Psoas muscle (tissue), 8 donors: ENCODE data around the gene KREMEN2. TPM values are rescaled to one million over a fixed set of nuclear protein-coding genes. Genes with fewer than 3 reads are reported as not detected.

ENCODE experiments used
- ATAC-seq, 4 donors: fragments of 200-7000 bp; cut with Tn5 transposase; one replicate each; pipeline ENCODE4 v1.9.1; 2020; ENCODE audit warnings: moderate library complexity in 3 of 4, mild to moderate bottlenecking in 2 of 4
- DNase-seq, 2 donors: peaks; one replicate each; pipeline ENCODE4 v3.0.0-alpha.2; 2020
- H3K27ac ChIP-seq: fragments of 200-600 bp; one replicate; pipeline ENCODE4 v1.8.0; 2022
- H3K27me3 ChIP-seq, 3 donors: fragments of 200-600 bp in 1 of 3; one replicate each; pipeline versions ENCODE4 v1.6.1 to v1.8.0; 2013 to 2022; ENCODE audit warnings: low read length in 2 of 3, mild to moderate bottlenecking in 2 of 3, moderate library complexity in 1 of 3; ENCODE audit not compliant: insufficient read depth in 3 of 3
- H3K36me3 ChIP-seq, 2 donors: fragments of 200-600 bp in 1 of 2; one replicate each; pipeline versions ENCODE4 v1.6.1 to v1.8.0; 2013 to 2022; ENCODE audit warnings: low read depth in 1 of 2, mild to moderate bottlenecking in 1 of 2, moderate library complexity in 1 of 2; ENCODE audit not compliant: insufficient read depth in 1 of 2
- H3K4me1 ChIP-seq: fragments of 200-600 bp; one replicate; pipeline ENCODE4 v1.8.0; 2022
- H3K4me3 ChIP-seq: fragments of 200-600 bp; one replicate; pipeline ENCODE4 v1.8.0; 2022; ENCODE audit warnings: mild to moderate bottlenecking
- H3K9me3 ChIP-seq: fragments of 200-600 bp; one replicate; pipeline ENCODE4 v1.8.0; 2022
- CTCF ChIP-seq: fragments of 200-600 bp; IDR thresholded peaks from one replicate; pipeline ENCODE4 v1.8.0; 2022; ENCODE audit warnings: antibody characterized with exemption
- WGBS, 3 donors: extraction: QIAGEN DNeasy Blood & Tissue Kit; methylation state at CpG; one replicate each; pipeline versions ENCODE4 v1.1.6 to v1.1.7; 2013; 5-methylcytosine and 5-hydroxymethylcytosine counted together
- intact Hi-C, 2 donors: fragments of 100-400 bp; cut with DNase I; formaldehyde crosslinking; loops; one replicate each; pipeline versions ENCODE4 v1.11.0 to v1.14.2; 2022
- polyA plus RNA-seq, 3 donors: library from polyadenylated mRNA; stranded (reverse); fragments of 200-250 nt; gene quantifications; one replicate each; pipeline ENCODE4 v1.2.3, GENCODE V29; 2013
- total RNA-seq, 4 donors: library from RNA; stranded (reverse); fragmentation: NEBNext Ultra II Directional in 2 of 4; extraction: Animal tissue kit (Norgen Biotek cat#: 25700) in 2 of 4; gene quantifications; one replicate each; pipeline versions ENCODE4 v1.2.1 to v1.2.4, GENCODE V29; 2021 to 2023
- donor health status: healthy with polysubstance abuse.
- donor health status: DM: no; HTN: no; CAD: no; lungs with moderate emphysema.
- donor health status: Bipolar disorder and iron deficiency.
- donor health status: healthy.
- donor health status: DM: yes; HTN: yes; CAD: no.
- donor health status: DM: no; HTN: no; CAD: no.
- donor health status: DM: no; HTN: no; CAD: no.
- donor health status: DM: yes; HTN: yes; CAD: no.

KREMEN2 gene
- total and polyA plus RNA-seq, 7 donors, result 0.01 to 0.04 TPM; not detected in 5

GRCh38 chr16:3014971-3015370, 50.9 kb downstream of the KREMEN2 start:
- Histone ChIP-seq H3K27me3 (peaks cover 0 to 55% (median 17%) of the 10 kb centered on the region in 3 donors), H3K4me1 (peaks cover 11% of the 10 kb centered on the region), H3K9me3 (no peaks in the 10 kb centered on the region), H3K36me3 (no peaks in the 10 kb centered on the region), H3K4me3 (no peak overlapping the region), H3K27ac (no peak overlapping the region)
- 83 to 89% (median 85%) methylated on average over 6 of the region's 6 CpGs for WGBS, 3 donors
- no peak for TF ChIP-seq CTCF
- ATAC-seq, result no peak
- intact Hi-C loops, result no loop called here
- DNase-seq, result no peak

- ATAC-seq (no peak), DNase-seq (no peak)
- Histone ChIP-seq H3K27me3 (peaks cover 0 to 49% (median 14%) of the 10 kb centered on the region in 3 donors), H3K4me3 (no peak overlapping the region), H3K4me1 (peaks cover 11% of the 10 kb centered on the region), H3K27ac (no peak overlapping the region), H3K36me3 (no peaks in the 10 kb centered on the region), H3K9me3 (no peaks in the 10 kb centered on the region)
- TF ChIP-seq CTCF, result no peak
- intact Hi-C loops, result no loop called here
- 82 to 89% (median 86%) methylated on average over 13 of the region's 13 CpGs for whole genome bisulfite sequencing, 3 donors
Observed at GRCh38 chr16:3015865-3016521, 51.9 kb downstream of the KREMEN2 start.

GRCh38 chr16:3017344-3017743, 53.3 kb downstream of the KREMEN2 start:
- intact Hi-C loops, result no loop called here
- WGBS, 3 donors, result 46 to 57% (median 56%) methylated on average over 20 of the region's 20 CpGs
- H3K27ac ChIP-seq, result no peak overlapping the region
- no peaks in the 10 kb centered on the region for H3K36me3 ChIP-seq
- TF ChIP-seq CTCF, result no peak
- H3K27me3 ChIP-seq, result peaks cover 0 to 40% (median 9%) of the 10 kb centered on the region in 3 donors
- DNase-seq (no peak), ATAC-seq (no peak)
- H3K4me3 ChIP-seq, result no peak overlapping the region
- no peaks in the 10 kb centered on the region for H3K9me3 ChIP-seq
- H3K4me1 ChIP-seq, result peaks cover 11% of the 10 kb centered on the region

Other genes starting within 250 kb of the KREMEN2 start
- gene PRSS27, start 244.1 kb upstream of the KREMEN2 start, total RNA-seq, result under 1 TPM in 2 of 4 donors, not detected in 2; 0.22 to 0.34 TPM
- under 1 TPM; 0.07 to 0.20 (median 0.08) TPM for gene PRSS27, start 244.1 kb upstream of the KREMEN2 start, polyA plus RNA-seq
- 100 to 1,000 TPM; 277 to 413 (median 316) TPM for gene SRRM2, start 211.6 kb upstream of the KREMEN2 start, total RNA-seq
- 100 to 1,000 TPM; 183 to 226 (median 216) TPM for gene SRRM2, start 211.6 kb upstream of the KREMEN2 start, polyA plus RNA-seq
- gene ELOB, start 187.0 kb upstream of the KREMEN2 start, total RNA-seq, result 100 to 1,000 TPM; 226 to 317 (median 296) TPM
- 100 to 1,000 TPM; 344 to 660 (median 388) TPM for gene ELOB, start 187.0 kb upstream of the KREMEN2 start, polyA plus RNA-seq
- not detected for gene PRSS33, start 176.7 kb upstream of the KREMEN2 start, total RNA-seq
- gene PRSS33, start 176.7 kb upstream of the KREMEN2 start, polyA plus RNA-seq, result not detected
- gene PRSS41, start 165.8 kb upstream of the KREMEN2 start, total RNA-seq, result not detected
- not detected for gene PRSS41, start 165.8 kb upstream of the KREMEN2 start, polyA plus RNA-seq
- gene PRSS21, start 147.0 kb upstream of the KREMEN2 start, total RNA-seq, result not detected
- under 1 TPM; 0.05 to 0.20 (median 0.10) TPM for gene PRSS21, start 147.0 kb upstream of the KREMEN2 start, polyA plus RNA-seq
- not detected for gene ZG16B, start 134.0 kb upstream of the KREMEN2 start, total RNA-seq
- under 1 TPM in 1 of 3 donors, not detected in 2; 0.62 TPM for gene ZG16B, start 134.0 kb upstream of the KREMEN2 start, polyA plus RNA-seq
- gene PRSS22, start 106.1 kb upstream of the KREMEN2 start, total RNA-seq, result under 1 TPM in 1 of 4 donors, not detected in 3; 0.20 TPM
- under 1 TPM in 2 of 3 donors, not detected in 1; 0.07 to 0.13 TPM for gene PRSS22, start 106.1 kb upstream of the KREMEN2 start, polyA plus RNA-seq
- 10 to 100 TPM; 14.1 to 15.7 (median 15.4) TPM for gene FLYWCH2, start 81.1 kb upstream of the KREMEN2 start, total RNA-seq
- gene FLYWCH2, start 81.1 kb upstream of the KREMEN2 start, polyA plus RNA-seq, result 10 to 100 TPM; 26.5 to 39.4 (median 35.5) TPM
- 10 to 100 TPM; 33.0 to 55.5 (median 40.3) TPM for gene FLYWCH1, start 52.3 kb upstream of the KREMEN2 start, total RNA-seq
- 10 to 100 TPM; 21.2 to 65.2 (median 24.7) TPM for gene FLYWCH1, start 52.3 kb upstream of the KREMEN2 start, polyA plus RNA-seq
- 10 to 100 TPM in 1 of 4 donors, 1 to 10 TPM in 3; 4.6 to 15.9 (median 8.1) TPM for gene PAQR4, start 5.1 kb downstream of the KREMEN2 start, total RNA-seq
- gene PAQR4, start 5.1 kb downstream of the KREMEN2 start, polyA plus RNA-seq, result 10 to 100 TPM; 12.3 to 26.1 (median 15.0) TPM
- gene PKMYT1, start 16.2 kb downstream of the KREMEN2 start, total RNA-seq, result 1 to 10 TPM in 1 of 4 donors, under 1 TPM in 3; 0.27 to 1.2 (median 0.56) TPM
- 1 to 10 TPM in 2 of 3 donors, under 1 TPM in 1; 0.84 to 3.7 (median 2.0) TPM for gene PKMYT1, start 16.2 kb downstream of the KREMEN2 start, polyA plus RNA-seq
- gene CLDN9, start 48.6 kb downstream of the KREMEN2 start, total RNA-seq, result 1 to 10 TPM in 1 of 4 donors, under 1 TPM in 3; 0.17 to 2.2 (median 0.86) TPM
- gene CLDN9, start 48.6 kb downstream of the KREMEN2 start, polyA plus RNA-seq, result 1 to 10 TPM in 1 of 3 donors, under 1 TPM in 2; 0.12 to 1.3 (median 0.18) TPM
- not detected for gene CLDN6, start 53.9 kb downstream of the KREMEN2 start, total RNA-seq
- gene CLDN6, start 53.9 kb downstream of the KREMEN2 start, polyA plus RNA-seq, result 1 to 10 TPM in 1 of 3 donors, under 1 TPM in 2; 0.05 to 5.5 (median 0.45) TPM
- gene TNFRSF12A, start 56.1 kb downstream of the KREMEN2 start, total RNA-seq, result 100 to 1,000 TPM; 139 to 181 (median 156) TPM
- 100 to 1,000 TPM in 2 of 3 donors, 10 to 100 TPM in 1; 69.5 to 889 (median 227) TPM for gene TNFRSF12A, start 56.1 kb downstream of the KREMEN2 start, polyA plus RNA-seq
- 100 to 1,000 TPM in 2 of 4 donors, 10 to 100 TPM in 2; 65.1 to 258 (median 129) TPM for gene HCFC1R1, start 59.7 kb downstream of the KREMEN2 start, total RNA-seq
- 100 to 1,000 TPM; 131 to 233 (median 216) TPM for gene HCFC1R1, start 59.7 kb downstream of the KREMEN2 start, polyA plus RNA-seq
- 10 to 100 TPM; 17.0 to 34.4 (median 25.8) TPM for gene THOC6, start 59.8 kb downstream of the KREMEN2 start, total RNA-seq
- gene THOC6, start 59.8 kb downstream of the KREMEN2 start, polyA plus RNA-seq, result 10 to 100 TPM; 26.9 to 72.2 (median 39.8) TPM
- not detected for gene BICDL2, start 72.7 kb downstream of the KREMEN2 start, total RNA-seq
- under 1 TPM in 2 of 3 donors, not detected in 1; 0.01 to 0.18 TPM for gene BICDL2, start 72.7 kb downstream of the KREMEN2 start, polyA plus RNA-seq
- 1 to 10 TPM in 3 of 4 donors, under 1 TPM in 1; 0.67 to 2.3 (median 1.2) TPM for gene MMP25, start 82.3 kb downstream of the KREMEN2 start, total RNA-seq
- gene MMP25, start 82.3 kb downstream of the KREMEN2 start, polyA plus RNA-seq, result 1 to 10 TPM in 1 of 3 donors, under 1 TPM in 2; 0.13 to 1.2 (median 0.23) TPM
- 100 to 1,000 TPM in 3 of 4 donors, 10 to 100 TPM in 1; 90.5 to 192 (median 123) TPM for gene IL32, start 101.4 kb downstream of the KREMEN2 start, total RNA-seq
- 100 to 1,000 TPM; 302 to 749 (median 618) TPM for gene IL32, start 101.4 kb downstream of the KREMEN2 start, polyA plus RNA-seq
- under 1 TPM in 1 of 4 donors, not detected in 3; 0.16 TPM for gene ZSCAN10, start 135.0 kb downstream of the KREMEN2 start, total RNA-seq
- under 1 TPM in 1 of 3 donors, not detected in 2; 0.07 TPM for gene ZSCAN10, start 135.0 kb downstream of the KREMEN2 start, polyA plus RNA-seq
- gene ZNF205, start 148.3 kb downstream of the KREMEN2 start, total RNA-seq, result 1 to 10 TPM; 1.8 to 4.1 (median 1.9) TPM
- 1 to 10 TPM; 1.9 to 5.4 (median 4.6) TPM for gene ZNF205, start 148.3 kb downstream of the KREMEN2 start, polyA plus RNA-seq
- 10 to 100 TPM in 1 of 4 donors, 1 to 10 TPM in 3; 8.1 to 11.6 (median 9.2) TPM for gene ZNF213, start 170.8 kb downstream of the KREMEN2 start, total RNA-seq
- 10 to 100 TPM in 2 of 3 donors, 1 to 10 TPM in 1; 7.9 to 19.1 (median 18.9) TPM for gene ZNF213, start 170.8 kb downstream of the KREMEN2 start, polyA plus RNA-seq
- not detected for gene OR1F1, start 223.9 kb downstream of the KREMEN2 start, total RNA-seq
- gene OR1F1, start 223.9 kb downstream of the KREMEN2 start, polyA plus RNA-seq, result not detected